ENCODE results near the gene NGFR. TPM values are rescaled to one million over a fixed set of nuclear protein-coding genes. Genes with fewer than 3 reads are reported as not detected.
A peak's percentile ranks its signal among the peaks of the same experiment; 100 is the strongest.

NGFR gene
- polyA plus RNA-seq, 4 donors: 3.6 to 8.9 (median 6.6) TPM

DNA sequence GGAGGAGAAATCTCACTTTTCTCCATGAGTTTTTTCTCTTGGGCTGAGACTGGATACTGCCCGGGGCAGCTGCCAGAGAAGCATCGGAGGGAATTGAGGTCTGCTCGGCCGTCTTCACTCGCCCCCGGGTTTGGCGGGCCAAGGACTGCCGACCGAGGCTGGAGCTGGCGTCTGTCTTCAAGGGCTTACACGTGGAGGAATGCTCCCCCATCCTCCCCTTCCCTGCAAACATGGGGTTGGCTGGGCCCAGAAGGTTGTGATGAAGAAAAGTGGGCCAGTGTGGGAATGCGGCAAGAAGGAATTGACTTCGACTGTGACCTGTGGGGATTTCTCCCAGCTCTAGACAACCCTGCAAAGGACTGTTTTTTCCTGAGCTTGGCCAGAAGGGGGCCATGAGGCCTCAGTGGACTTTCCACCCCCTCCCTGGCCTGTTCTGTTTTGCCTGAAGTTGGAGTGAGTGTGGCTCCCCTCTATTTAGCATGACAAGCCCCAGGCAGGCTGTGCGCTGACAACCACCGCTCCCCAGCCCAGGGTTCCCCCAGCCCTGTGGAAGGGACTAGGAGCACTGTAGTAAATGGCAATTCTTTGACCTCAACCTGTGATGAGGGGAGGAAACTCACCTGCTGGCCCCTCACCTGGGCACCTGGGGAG is 19.1 kb downstream of the NGFR start:
- no peak for DNase-seq (ENCODE audit: low read depth in 4 of 4, low spot score in 2 of 4)

- DNase-seq (ENCODE audit: low read depth in 4 of 4, low spot score in 2 of 4): peak in 1 of 4 donors; percentile 66
Measured at GRCh38 chr17:49515196-49515770, 20.2 kb downstream of the NGFR start.

DNA sequence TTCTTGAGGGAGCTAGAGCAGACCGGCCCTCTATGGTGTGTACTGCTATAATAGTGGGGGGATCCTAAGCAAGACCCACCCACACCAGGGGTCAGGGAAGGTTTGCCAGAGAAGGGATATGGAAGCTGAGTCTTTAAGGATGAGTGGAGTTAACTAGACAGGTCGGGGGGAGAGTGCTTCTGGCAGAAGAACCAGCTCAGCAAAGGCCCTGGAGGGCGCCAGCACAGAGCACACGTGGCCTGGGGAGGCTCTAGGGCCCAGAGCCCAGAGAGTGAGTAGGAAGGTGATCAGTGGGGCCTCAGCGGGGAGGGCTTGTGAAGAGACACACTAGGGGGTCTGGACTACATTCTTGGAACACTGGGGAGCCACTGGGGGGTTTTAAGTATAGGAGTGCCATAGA is 21.1 kb downstream of the NGFR start:
- DNase-seq (ENCODE audit: low read depth in 4 of 4, low spot score in 2 of 4): no peak

- no peak for DNase-seq (ENCODE audit: low read depth in 4 of 4, low spot score in 2 of 4)
Measured at GRCh38 chr17:49518346-49519078, 23.4 kb downstream of the NGFR start.

GRCh38 chr17:49519781-49520180 is 24.7 kb downstream of the NGFR start:
- DNase-seq (ENCODE audit: low read depth in 4 of 4, low spot score in 2 of 4): no peak

- no peak for DNase-seq (ENCODE audit: low read depth in 4 of 4, low spot score in 2 of 4)
Measured at GRCh38 chr17:49520386-49521087, 25.4 kb downstream of the NGFR start.

DNA sequence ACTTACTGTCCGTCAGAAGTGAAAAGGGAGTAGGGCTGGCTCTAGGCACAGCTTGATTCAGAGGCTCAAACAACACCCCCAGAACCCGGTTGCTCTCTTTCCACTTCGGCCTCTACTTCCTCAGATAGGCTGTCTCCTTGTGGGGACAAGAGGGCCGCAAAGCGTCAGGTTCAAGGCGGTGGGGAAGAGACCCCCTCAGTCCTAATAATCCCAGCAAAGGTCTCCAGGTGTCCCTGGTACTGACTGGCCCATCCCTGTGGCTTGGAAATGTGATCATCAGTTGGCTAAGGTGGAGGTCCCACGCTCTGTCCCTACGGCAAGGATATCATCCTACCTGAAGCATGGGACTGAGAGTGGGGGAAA is 26.0 kb downstream of the NGFR start:
- DNase-seq (ENCODE audit: low read depth in 4 of 4, low spot score in 2 of 4): no peak

GRCh38 chr17:49521471-49522356 is 26.6 kb downstream of the NGFR start:
- no peak for DNase-seq (ENCODE audit: low read depth in 4 of 4, low spot score in 2 of 4)

GRCh38 chr17:49522357-49522890 is 27.3 kb downstream of the NGFR start:
- no peak for DNase-seq (ENCODE audit: low read depth in 4 of 4, low spot score in 2 of 4)

DNA sequence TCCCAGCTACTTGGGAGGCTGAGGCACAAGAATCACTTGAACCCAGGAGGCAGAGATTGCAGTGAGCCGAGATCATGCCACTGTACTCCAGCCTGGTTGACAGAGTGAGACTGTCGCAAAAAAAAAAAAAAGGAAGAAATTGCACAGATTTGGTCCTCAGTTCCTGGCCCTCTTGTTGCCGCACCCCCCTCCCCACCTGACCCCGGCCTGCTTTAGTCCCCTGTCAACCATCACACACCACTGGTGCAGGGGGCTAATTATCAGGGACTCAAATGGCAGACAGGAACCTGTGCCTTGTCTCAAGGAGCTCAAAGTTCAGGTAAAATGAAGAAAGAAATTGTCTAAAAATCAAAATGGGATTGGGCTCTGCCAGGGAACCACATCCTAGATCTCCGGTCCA is 28.1 kb downstream of the NGFR start:
- DNase-seq (ENCODE audit: low read depth in 4 of 4, low spot score in 2 of 4): no peak

DNA sequence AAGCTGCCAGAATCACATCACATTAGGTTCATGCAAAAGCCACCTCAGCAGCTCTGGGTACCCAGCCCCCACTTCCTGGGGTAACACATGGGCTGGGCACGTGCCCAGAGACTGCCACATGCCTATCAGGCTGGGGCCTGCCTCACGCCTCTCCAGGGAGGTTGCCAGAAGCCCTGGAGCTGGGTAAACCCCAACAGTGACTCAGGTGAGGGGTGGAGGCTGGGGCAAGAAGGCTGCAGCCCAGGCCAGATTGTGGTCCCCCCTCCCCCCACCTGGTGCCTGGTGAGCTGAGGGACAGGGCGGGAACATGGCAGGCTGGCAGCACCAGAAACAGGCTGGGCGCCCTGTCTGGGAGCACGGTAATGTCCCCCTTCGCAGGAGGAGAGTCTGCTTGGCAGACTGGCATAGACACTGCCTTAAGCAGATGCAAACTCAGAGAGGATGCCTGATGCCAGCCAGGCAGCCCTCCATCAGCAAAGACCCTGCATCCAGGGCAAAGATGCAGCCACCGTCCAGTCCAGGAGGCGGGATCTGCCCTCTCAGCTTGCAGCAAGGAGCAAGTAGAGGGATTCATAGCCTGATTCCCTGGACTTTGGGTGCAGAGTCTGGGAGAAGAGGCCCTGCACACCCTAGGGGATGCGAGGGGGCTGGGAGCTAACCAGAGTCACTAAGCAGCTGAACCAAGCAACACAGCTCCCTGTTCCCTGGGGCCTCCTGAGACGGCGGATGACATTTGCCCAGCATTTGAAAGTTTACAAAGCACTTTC is 28.8 kb downstream of the NGFR start:
- no peak for DNase-seq (ENCODE audit: low read depth in 4 of 4, low spot score in 2 of 4)

DNA sequence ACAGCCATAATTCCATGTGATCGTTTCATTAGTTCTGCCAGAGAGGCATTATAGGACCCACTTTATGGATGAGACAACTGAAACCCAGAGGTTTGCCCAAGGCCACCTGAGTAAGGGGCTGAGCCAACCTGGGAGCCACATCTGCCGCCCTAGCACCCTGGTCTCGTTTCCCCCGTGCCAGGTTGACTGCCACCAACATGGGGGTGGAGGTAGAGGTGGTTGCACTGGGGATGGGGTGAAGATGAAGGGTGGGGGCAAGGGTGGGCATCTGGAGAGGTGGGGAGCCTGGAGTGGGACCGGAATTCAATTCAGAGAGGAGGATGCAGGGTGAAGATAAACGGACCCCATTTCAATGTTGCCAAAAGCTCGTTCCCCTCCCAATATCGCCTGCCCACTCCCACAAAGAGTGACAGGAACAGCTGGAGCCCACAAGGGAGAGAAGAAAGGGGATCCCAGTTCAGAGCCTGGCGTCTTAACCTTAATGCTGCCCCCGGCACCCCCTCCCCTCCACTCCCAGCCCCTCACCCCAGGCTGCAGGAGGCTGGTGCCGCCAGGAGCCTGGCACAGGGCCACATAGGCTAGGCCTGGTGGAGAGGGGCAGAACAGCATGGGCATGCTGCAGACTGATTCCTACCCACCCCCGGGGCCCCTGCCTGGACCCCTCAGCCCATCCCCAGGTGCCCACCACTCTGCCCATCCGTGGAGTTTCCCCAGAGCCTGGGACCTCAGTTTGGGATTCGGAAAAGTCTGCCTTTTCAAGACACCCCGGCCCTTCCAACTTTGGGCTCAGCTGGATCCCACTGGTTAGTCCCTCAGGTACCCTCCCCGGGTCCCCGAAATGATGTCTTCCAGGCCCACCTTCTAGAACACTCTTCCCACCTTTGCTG is 29.6 kb downstream of the NGFR start:
- no peak for DNase-seq (ENCODE audit: low read depth in 4 of 4, low spot score in 2 of 4)

DNA sequence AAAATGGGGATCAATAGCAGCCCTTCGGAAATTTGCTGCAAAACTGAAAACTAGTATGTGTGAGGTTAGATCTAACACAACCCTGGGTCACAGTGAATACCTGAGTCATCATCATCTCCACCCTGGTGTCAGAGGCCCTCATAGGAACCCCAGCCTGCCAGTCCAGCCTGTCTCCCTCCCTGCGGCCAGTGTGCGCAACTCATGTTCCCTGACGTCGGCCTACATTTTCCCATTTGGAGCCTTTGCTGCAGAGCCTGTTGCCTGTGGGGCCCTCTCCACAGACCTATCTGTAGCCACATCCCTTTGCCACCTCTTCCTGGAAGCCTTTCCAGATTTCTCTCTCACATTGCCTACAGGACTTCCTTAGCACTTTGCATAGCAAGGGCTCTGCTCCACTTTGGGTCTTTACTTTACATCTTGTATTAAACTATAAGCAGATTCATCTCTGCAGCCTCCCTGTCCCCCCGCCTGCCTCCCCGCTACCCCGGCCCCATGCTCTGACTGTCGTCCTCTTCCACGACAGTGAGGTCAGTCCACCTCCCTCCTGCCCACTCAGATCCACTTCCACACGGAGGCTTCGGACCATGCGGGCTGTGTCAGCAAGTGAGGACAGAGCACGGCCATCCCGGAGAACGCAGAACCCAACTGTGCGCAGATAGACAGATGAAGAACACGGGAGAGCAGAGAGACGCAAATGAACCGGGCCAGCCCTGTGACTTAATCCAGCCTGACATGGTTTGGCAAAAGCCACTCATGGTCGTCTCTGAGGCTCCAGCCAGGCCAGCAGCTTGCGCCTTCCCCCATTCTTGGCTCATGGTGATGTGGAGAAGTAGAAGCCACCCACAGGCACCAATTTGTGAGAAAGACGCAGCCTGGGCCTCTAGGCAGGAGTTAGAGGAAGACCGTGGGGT is 31.0 kb downstream of the NGFR start:
- no peak for DNase-seq (ENCODE audit: low read depth in 4 of 4, low spot score in 2 of 4)

GRCh38 chr17:49527927-49528651 is 33.0 kb downstream of the NGFR start:
- DNase-seq (ENCODE audit: low read depth in 4 of 4, low spot score in 2 of 4): no peak

DNA sequence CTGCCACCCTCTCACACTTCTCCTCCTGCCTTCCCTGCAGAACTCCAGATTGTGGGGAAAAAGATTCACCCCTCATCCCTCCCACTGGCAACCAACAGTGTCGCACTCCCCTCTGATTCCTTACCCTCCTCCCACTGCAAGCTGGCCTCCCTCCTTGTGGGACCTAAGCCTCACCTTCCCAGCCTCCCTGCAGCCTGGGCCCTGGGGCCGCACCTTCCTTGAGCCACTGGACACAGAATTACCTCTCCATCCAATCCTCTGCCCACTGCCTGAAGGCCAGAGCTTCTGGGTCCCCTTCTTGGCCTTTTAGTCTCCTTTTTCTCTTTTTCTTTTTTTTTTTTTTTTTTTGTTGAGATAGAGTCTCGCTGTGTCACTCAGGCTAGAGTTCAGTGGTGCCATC is 33.9 kb downstream of the NGFR start:
- DNase-seq (ENCODE audit: low read depth in 4 of 4, low spot score in 2 of 4): no peak

DNA sequence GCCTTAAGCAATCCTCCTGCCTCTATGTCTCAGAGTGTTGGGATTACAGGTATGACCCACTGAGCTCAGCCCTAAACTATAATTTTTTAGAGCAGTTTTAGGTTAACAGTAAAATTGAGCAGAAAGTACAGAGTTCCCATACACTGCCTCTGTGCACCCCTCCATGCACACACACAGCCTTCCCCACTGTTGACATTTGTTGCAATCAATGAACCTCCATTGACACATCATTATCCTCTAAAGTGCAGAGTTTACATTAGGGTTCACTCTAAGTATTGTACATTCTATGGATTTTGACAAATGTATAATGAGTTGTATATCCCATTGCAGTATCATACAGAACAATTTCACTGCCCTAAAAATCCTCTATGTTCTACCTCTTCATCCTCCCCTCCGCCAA is 35.0 kb downstream of the NGFR start:
- no peak for DNase-seq (ENCODE audit: low read depth in 4 of 4, low spot score in 2 of 4)

- DNase-seq (ENCODE audit: low read depth in 4 of 4, low spot score in 2 of 4): no peak
Measured at GRCh38 chr17:49543860-49544259, 48.8 kb downstream of the NGFR start.
